Measurements from ENCODE around the gene CCL27.

- no peak for TF ChIP-seq POLR2A (IDR thresholded peaks at IDR 0.05)
- TF ChIP-seq CTCF (IDR thresholded peaks at IDR 0.05), result no peak
Measured at GRCh38 chr9:34634551-34635248, 27.8 kb downstream of the CCL27 start.

Measured in tibial nerve (tissue), 3 donors.